ENCODE data around the gene TATDN3. TPM values are rescaled to one million over a fixed set of nuclear protein-coding genes. Genes with fewer than 3 reads are reported as not detected.

The TATDN3 gene
- total and polyA plus RNA-seq, 9 of the 15 experiments (the other 6 are each of a cell fraction or from before 2014, with no cell fraction given) = 18.3 to 79.9 (median 28.2) TPM

GRCh38 chr1:212791676-212792395 lies at the start of gene TATDN3, which contains the start of gene NSL1 (continued):
- TF ChIP-seq ZNF318 (IDR thresholded peaks at IDR 0.05; ENCODE audit: borderline replicate concordance in 1 of 2, low read depth in 1 of 2) (no peak), RNF2 (IDR thresholded peaks at IDR 0.05) (peak; percentile 94), ZNF431 (CRISPR knock-in tag; IDR thresholded peaks at IDR 0.05) (peak; percentile 61), ZNF217 (CRISPR knock-in tag; IDR thresholded peaks at IDR 0.05) (no peak), RBM22 (IDR thresholded peaks at IDR 0.05; ENCODE audit: low read depth, low read length, poor library complexity, severe bottlenecking) (peak; percentile 68), NFIC (IDR thresholded peaks at IDR 0.05) (peak; percentile 78), HDAC2 (IDR thresholded peaks at IDR 0.05) (0 out of 2 replicates have a peak, but pooled peaks have one; percentile 82), CHD2 (IDR thresholded peaks at IDR 0.05; ENCODE audit: low read depth, low read length) (peak; percentile 55; the same call in 1 of the 2 replicates), MEIS2 (IDR thresholded peaks at IDR 0.05; ENCODE audit: partially characterized antibody) (peak; percentile 25), E2F8 (IDR thresholded peaks at IDR 0.05; ENCODE audit: low read depth, partially characterized antibody) (peak; percentile 84), NONO (IDR thresholded peaks at IDR 0.05; ENCODE audit: low read depth in 2 of 2, low read length in 1 of 2) (peak; percentile 18 to 82; a peak in 2 of 4 replicates), FOXA3 (CRISPR knock-in tag; conservative IDR thresholded peaks at IDR 0.05 in 1 of 2, IDR thresholded peaks at IDR 0.05 in 1 of 2) (peak in 1 of 2 experiments; percentile 77; a peak in 1 of 4 replicates), XRCC5 (IDR thresholded peaks at IDR 0.05; ENCODE audit: low read depth, low read length) (peak; percentile 98), CEBPB (tag; IDR thresholded peaks at IDR 0.05) (no peak), ZFP91 (CRISPR knock-in tag; IDR thresholded peaks at IDR 0.05) (no peak)
